ENCODE measurements around the gene BBS5.
"Not testable (repeated sequence)": the region's sequence is repeated elsewhere in the genome, so short reads cannot be mapped to it uniquely, and the experiment has no call there.

BBS5 gene

DNA sequence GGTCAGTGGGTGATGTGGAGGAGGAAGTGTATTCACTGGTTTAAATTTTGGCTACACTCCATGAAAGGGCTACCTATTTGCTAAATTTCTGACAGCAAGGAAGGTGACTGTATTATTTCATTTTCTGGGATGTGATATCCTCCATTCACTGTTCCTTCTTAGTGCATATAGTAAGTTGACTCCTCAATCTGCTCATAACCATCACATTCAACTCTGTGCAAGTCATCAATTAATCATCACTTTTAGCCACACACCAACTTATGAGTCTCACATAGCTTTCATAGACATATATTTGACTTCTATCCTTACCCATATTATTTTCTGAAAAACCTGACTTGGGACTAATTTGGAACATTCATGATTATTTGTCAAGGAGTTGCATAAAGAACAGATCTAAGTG is 47.2 kb downstream of the BBS5 start:
- no peaks in the 10 kb centered on the region for H3K9me3 ChIP-seq (ENCODE audit: control insufficient read depth, low read length)
- H3K36me3 ChIP-seq (ENCODE audit: control insufficient read depth, insufficient read depth, low read length) = peaks cover 5% of the 10 kb centered on the region
- H3K4me3 ChIP-seq (ENCODE audit: insufficient read depth, low read depth, low read length, poor library complexity, severe bottlenecking) = no peak overlapping the region
- H3K4me1 ChIP-seq (ENCODE audit: control insufficient read depth, insufficient read depth, low read length, poor library complexity, severe bottlenecking) = no peaks in the 10 kb centered on the region
- no peaks in the 10 kb centered on the region for H3K27me3 ChIP-seq (replicated peaks; ENCODE audit: control insufficient read depth, insufficient read depth, low read length, poor library complexity, severe bottlenecking)
- no peak for DNase-seq
- no peak overlapping the region for H3K27ac ChIP-seq (ENCODE audit: insufficient read depth, low read length, poor library complexity, severe bottlenecking)

GRCh38 chr2:169528271-169528701 is 49.0 kb downstream of the BBS5 start:
- no peaks in the 10 kb centered on the region for H3K9me3 ChIP-seq (ENCODE audit: control insufficient read depth, low read length)
- H3K36me3 ChIP-seq (ENCODE audit: control insufficient read depth, insufficient read depth, low read length) = peaks cover 5% of the 10 kb centered on the region
- H3K27ac ChIP-seq (ENCODE audit: insufficient read depth, low read length, poor library complexity, severe bottlenecking) = no peak overlapping the region
- H3K4me1 ChIP-seq (ENCODE audit: control insufficient read depth, insufficient read depth, low read length, poor library complexity, severe bottlenecking) = no peaks in the 10 kb centered on the region
- H3K27me3 ChIP-seq (replicated peaks; ENCODE audit: control insufficient read depth, insufficient read depth, low read length, poor library complexity, severe bottlenecking) = no peaks in the 10 kb centered on the region
- DNase-seq = peak; percentile 34 to 61 (median 36)
- no peak overlapping the region for H3K4me3 ChIP-seq (ENCODE audit: insufficient read depth, low read depth, low read length, poor library complexity, severe bottlenecking)

DNA sequence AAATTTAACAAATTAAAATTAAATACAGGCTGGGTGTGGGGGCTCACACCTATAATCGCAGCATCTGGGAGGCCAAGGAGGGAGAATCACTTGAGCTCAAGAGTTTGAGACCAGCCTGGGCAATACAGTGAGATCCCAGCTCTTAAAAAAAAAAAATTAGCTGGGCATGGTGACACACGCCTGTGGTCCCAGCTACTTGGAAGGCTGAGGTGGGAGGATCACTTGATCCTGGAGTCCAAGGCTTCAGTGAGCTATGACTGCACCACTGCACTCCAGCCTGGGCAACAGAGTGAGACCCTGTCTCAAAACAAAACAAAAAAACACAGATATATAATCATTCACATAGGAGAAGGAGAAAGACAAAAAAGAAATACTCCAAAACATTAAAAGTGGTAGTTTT is 60.2 kb downstream of the BBS5 start:
- H3K27ac ChIP-seq (ENCODE audit: insufficient read depth, low read length, poor library complexity, severe bottlenecking); H3K27me3 ChIP-seq (replicated peaks; ENCODE audit: control insufficient read depth, insufficient read depth, low read length, poor library complexity, severe bottlenecking); DNase-seq; H3K9me3 ChIP-seq (ENCODE audit: control insufficient read depth, low read length); H3K4me1 ChIP-seq (ENCODE audit: control insufficient read depth, insufficient read depth, low read length, poor library complexity, severe bottlenecking); H3K4me3 ChIP-seq (ENCODE audit: insufficient read depth, low read depth, low read length, poor library complexity, severe bottlenecking): not testable (repeated sequence)
- H3K36me3 ChIP-seq (ENCODE audit: control insufficient read depth, insufficient read depth, low read length) = peaks cover 12% of the 10 kb centered on the region

- DNase-seq = no peak
- Histone ChIP-seq H3K27me3 (replicated peaks; ENCODE audit: control insufficient read depth, insufficient read depth, low read length, poor library complexity, severe bottlenecking) (no peaks in the 10 kb centered on the region), H3K4me1 (ENCODE audit: control insufficient read depth, insufficient read depth, low read length, poor library complexity, severe bottlenecking) (no peaks in the 10 kb centered on the region), H3K9me3 (ENCODE audit: control insufficient read depth, low read length) (no peaks in the 10 kb centered on the region), H3K27ac (ENCODE audit: insufficient read depth, low read length, poor library complexity, severe bottlenecking) (no peak overlapping the region), H3K36me3 (ENCODE audit: control insufficient read depth, insufficient read depth, low read length) (peaks cover 12% of the 10 kb centered on the region), H3K4me3 (ENCODE audit: insufficient read depth, low read depth, low read length, poor library complexity, severe bottlenecking) (no peak overlapping the region)
These were observed 60.9 kb downstream of the BBS5 start for GRCh38 chr2:169540146-169540545.

DNA sequence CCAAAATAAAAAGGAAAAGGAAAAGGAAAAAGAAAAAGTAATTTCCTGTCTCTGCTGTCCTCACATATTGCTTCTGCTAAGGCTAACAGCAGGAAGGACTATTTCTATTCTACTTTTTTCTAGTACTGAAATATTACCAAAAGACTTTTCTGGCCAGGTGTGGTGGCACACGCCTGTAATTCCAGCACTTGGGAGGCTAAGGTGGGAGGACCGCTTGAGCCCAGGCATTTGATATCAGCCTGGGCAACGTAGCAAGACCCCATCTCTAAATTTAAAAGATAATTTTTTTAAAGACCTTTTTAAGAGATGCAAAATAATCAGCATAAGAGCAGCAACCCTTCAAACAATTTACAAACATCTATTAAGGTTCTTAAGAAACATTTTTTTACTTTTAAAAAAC is 63.1 kb downstream of the BBS5 start:
- no peak for DNase-seq
- H3K27me3 ChIP-seq (replicated peaks; ENCODE audit: control insufficient read depth, insufficient read depth, low read length, poor library complexity, severe bottlenecking) = no peaks in the 10 kb centered on the region
- H3K36me3 ChIP-seq (ENCODE audit: control insufficient read depth, insufficient read depth, low read length) = peaks cover 12% of the 10 kb centered on the region
- H3K9me3 ChIP-seq (ENCODE audit: control insufficient read depth, low read length) = no peaks in the 10 kb centered on the region
- H3K4me3 ChIP-seq (ENCODE audit: insufficient read depth, low read depth, low read length, poor library complexity, severe bottlenecking) = no peak overlapping the region
- no peak overlapping the region for H3K27ac ChIP-seq (ENCODE audit: insufficient read depth, low read length, poor library complexity, severe bottlenecking)
- no peaks in the 10 kb centered on the region for H3K4me1 ChIP-seq (ENCODE audit: control insufficient read depth, insufficient read depth, low read length, poor library complexity, severe bottlenecking)

DNA sequence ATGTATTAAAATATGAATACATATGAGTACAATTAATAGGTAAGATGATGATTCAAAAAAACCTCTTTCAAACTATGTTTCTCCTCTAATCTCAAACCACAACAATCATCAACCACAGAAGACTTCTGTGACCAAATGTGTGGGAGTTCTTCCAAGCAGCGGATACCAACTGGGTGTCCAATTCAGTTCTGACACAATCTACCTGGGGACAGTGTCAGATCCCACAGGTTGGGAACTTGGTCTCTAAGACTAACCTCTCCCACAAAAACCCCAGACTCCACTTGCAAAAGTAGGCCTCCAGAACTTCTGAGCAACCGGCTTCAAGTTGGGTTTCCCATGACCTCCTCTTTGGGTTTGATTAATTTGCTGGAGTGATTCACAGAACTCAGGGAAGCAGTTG is 67.5 kb downstream of the BBS5 start:
- no peak overlapping the region for H3K4me3 ChIP-seq (ENCODE audit: insufficient read depth, low read depth, low read length, poor library complexity, severe bottlenecking)
- no peaks in the 10 kb centered on the region for H3K9me3 ChIP-seq (ENCODE audit: control insufficient read depth, low read length)
- DNase-seq = no peak
- no peaks in the 10 kb centered on the region for H3K27me3 ChIP-seq (replicated peaks; ENCODE audit: control insufficient read depth, insufficient read depth, low read length, poor library complexity, severe bottlenecking)
- H3K36me3 ChIP-seq (ENCODE audit: control insufficient read depth, insufficient read depth, low read length) = peaks cover 11% of the 10 kb centered on the region
- H3K4me1 ChIP-seq (ENCODE audit: control insufficient read depth, insufficient read depth, low read length, poor library complexity, severe bottlenecking) = no peaks in the 10 kb centered on the region
- no peak overlapping the region for H3K27ac ChIP-seq (ENCODE audit: insufficient read depth, low read length, poor library complexity, severe bottlenecking)
